Upper lobe of left lung (tissue), 4 donors: Measurements from ENCODE around the gene HTR1E.
"Not testable (repeated sequence)": the region's sequence is repeated elsewhere in the genome, so short reads cannot be mapped to it uniquely, and the experiment has no call there.

Experiments
- CTCF ChIP-seq, 6 experiments: fragments of 450-650 bp in 4 of 6; fragments of 200-600 bp in 2 of 6; sonication (generic) in 2 of 6; IDR thresholded peaks; one replicate each; pipeline ENCODE4 v1.5.1; 2016 to 2019; ENCODE audit warnings: antibody characterized with exemption in 6 of 6
- POLR2AphosphoS5 ChIP-seq, 2 donors: sonication (generic); formaldehyde crosslinking; IDR thresholded peaks; one replicate each; pipeline ENCODE4 v1.5.1; 2017; ENCODE audit warnings: antibody characterized with exemption in 2 of 2

- TF ChIP-seq CTCF, POLR2AphosphoS5 (IDR thresholded peaks at IDR 0.05): not testable (repeated sequence)
Measured at GRCh38 chr6:86897265-86897664, 40.1 kb upstream of the HTR1E start.
